Neural progenitor cell (in vitro differentiated cells): ENCODE results near the gene E2F6.

Experiments
- CTCF ChIP-seq: fragments of 200-600 bp; sonication (generic); IDR thresholded peaks from 2 replicates; pipeline ENCODE4 v1.5.1; 2017; ENCODE audit warnings: antibody characterized with exemption, mild to moderate bottlenecking
- EZH2phosphoT487 ChIP-seq: fragments of 200-600 bp; sonication (generic); IDR thresholded peaks from 2 replicates; pipeline ENCODE4 v1.6.1; 2017; ENCODE audit warnings: antibody characterized with exemption

DNA sequence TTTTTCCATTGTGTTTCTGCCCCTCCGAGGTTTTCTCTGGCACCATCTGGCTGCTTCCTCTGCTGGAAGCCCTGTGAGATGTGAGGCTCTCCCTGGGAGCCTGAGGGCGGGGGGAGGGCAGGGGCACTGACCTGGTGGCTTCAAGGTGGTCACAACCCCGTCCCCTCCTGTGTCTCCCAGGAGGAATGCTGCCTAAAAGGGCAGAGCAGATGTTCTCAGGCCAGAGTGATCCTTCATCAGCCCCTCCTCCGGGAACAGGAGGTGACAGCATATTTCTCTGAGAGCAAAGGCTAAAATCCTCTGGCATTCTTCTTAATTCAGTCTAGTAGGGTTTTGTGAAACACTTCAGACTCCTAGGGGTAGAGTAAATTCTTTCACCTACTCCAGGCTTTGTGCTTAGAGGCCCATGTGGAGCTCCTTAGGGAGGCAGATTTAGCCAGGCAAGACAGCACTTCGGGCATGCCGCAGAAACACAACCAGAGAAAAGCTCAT, 49.6 kb upstream of the E2F6 start:
- no peak for TF ChIP-seq CTCF
- no peak for TF ChIP-seq EZH2phosphoT487
